GM12878 (cell line): ENCODE measurements around the gene WWOX.

ENCODE experiments used
- CBX5 ChIP-seq: sonication (generic); IDR thresholded peaks from 2 replicates; pipeline ENCODE4 v1.6.1; 2016; ENCODE audit warnings: low read depth, moderate library complexity, mild to moderate bottlenecking, inconsistent platforms
- TF ChIP-seq, protein P1 (sequence below): IDR thresholded peaks from 2 replicates; pipeline ENCODE4 v1.6.1; 2012; ENCODE audit warnings: mild to moderate bottlenecking, low read depth, low read length

DNA sequence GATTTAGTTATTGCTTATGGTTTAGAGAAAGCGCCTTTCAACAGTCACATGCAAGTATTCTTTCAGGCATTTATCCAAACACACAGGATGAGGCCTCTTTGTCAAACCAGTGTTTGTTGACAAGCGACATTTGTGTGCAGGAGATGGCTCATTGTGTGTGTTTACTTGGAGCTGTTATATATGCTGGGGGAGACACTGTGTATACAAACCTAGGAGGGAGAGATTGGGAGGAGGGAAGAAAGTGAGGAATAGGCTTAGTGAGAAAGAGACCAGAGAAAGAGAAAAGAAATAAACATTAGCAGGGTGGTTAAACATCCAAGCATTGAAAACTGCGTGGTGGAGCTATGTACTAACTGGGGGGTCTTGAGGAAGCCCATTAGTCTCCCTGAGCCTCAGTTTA, 1063.5 kb downstream of the WWOX start:
- TF ChIP-seq, protein P1, sequence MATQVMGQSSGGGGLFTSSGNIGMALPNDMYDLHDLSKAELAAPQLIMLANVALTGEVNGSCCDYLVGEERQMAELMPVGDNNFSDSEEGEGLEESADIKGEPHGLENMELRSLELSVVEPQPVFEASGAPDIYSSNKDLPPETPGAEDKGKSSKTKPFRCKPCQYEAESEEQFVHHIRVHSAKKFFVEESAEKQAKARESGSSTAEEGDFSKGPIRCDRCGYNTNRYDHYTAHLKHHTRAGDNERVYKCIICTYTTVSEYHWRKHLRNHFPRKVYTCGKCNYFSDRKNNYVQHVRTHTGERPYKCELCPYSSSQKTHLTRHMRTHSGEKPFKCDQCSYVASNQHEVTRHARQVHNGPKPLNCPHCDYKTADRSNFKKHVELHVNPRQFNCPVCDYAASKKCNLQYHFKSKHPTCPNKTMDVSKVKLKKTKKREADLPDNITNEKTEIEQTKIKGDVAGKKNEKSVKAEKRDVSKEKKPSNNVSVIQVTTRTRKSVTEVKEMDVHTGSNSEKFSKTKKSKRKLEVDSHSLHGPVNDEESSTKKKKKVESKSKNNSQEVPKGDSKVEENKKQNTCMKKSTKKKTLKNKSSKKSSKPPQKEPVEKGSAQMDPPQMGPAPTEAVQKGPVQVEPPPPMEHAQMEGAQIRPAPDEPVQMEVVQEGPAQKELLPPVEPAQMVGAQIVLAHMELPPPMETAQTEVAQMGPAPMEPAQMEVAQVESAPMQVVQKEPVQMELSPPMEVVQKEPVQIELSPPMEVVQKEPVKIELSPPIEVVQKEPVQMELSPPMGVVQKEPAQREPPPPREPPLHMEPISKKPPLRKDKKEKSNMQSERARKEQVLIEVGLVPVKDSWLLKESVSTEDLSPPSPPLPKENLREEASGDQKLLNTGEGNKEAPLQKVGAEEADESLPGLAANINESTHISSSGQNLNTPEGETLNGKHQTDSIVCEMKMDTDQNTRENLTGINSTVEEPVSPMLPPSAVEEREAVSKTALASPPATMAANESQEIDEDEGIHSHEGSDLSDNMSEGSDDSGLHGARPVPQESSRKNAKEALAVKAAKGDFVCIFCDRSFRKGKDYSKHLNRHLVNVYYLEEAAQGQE, result no peak
- no peak for TF ChIP-seq CBX5
